CD4-positive, alpha-beta T cell (primary cell): Measurements from ENCODE around the gene BPIFB2. TPM values are rescaled to one million over a fixed set of nuclear protein-coding genes. Genes with fewer than 3 reads are reported as not detected.

Source experiments
- ATAC-seq: fragments of 200-7000 bp; cut with Tn5 transposase; one replicate; pipeline ENCODE4 v1.10.0; 2022; ENCODE audit warnings: mild to moderate bottlenecking; ENCODE audit not compliant: poor library complexity
- CTCF ChIA-PET: fragments of 350-600 bp; sonication (Branson Sonifier 250); formaldehyde crosslinking; loops from one replicate; lab custom pipeline; 2021; ENCODE audit warnings: antibody characterized with exemption, inconsistent platforms; lab: Charles Lee
- POLR2A ChIA-PET: fragments of 350-600 bp; sonication (Branson Sonifier 250); formaldehyde crosslinking; loops from one replicate; lab custom pipeline; 2021; ENCODE audit warnings: antibody characterized with exemption, inconsistent platforms; lab: Charles Lee
- DNase-seq, 14 experiments: peaks; one replicate each; pipeline ENCODE4 v3.0.0-alpha.2; 2013 to 2020; ENCODE audit warnings: mixed read lengths in 2 of 14
- H3K27ac ChIP-seq, 2 donors: one replicate each; pipeline versions ENCODE4 v1.5.1 to v1.7.0; 2013; ENCODE audit warnings: low read length in 2 of 2, low read depth in 1 of 2, mild to moderate bottlenecking in 1 of 2
- H3K27me3 ChIP-seq, 2 experiments: 1 replicate in 1 of 2; 2 replicates in 1 of 2; pipeline versions ENCODE4 v1.6.1 to v1.7.0; 2013; ENCODE audit warnings: low read length in 2 of 2, control low read depth in 1 of 2, mild to moderate bottlenecking in 1 of 2, moderate library complexity in 1 of 2; ENCODE audit not compliant: insufficient read depth in 2 of 2, control insufficient read depth in 1 of 2
- H3K36me3 ChIP-seq: one replicate; pipeline ENCODE4 v1.6.1; 2013; ENCODE audit warnings: low read length, control low read depth; ENCODE audit not compliant: insufficient read depth
- H3K4me1 ChIP-seq: one replicate; pipeline ENCODE4 v1.6.1; 2013; ENCODE audit warnings: low read length, control low read depth; ENCODE audit not compliant: insufficient read depth
- H3K4me3 ChIP-seq: one replicate; pipeline ENCODE4 v1.5.1; 2013; ENCODE audit warnings: mild to moderate bottlenecking, low read length, moderate library complexity
- H3K9me3 ChIP-seq, 2 experiments: 1 replicate in 1 of 2; 2 replicates in 1 of 2; pipeline versions ENCODE4 v1.6.1 to v1.7.0; 2013; ENCODE audit warnings: low read length in 2 of 2, mild to moderate bottlenecking in 2 of 2, control low read depth in 1 of 2, moderate library complexity in 1 of 2; ENCODE audit not compliant: control insufficient read depth in 1 of 2, insufficient read depth in 1 of 2
- H3K27ac Mint-ChIP-seq: one replicate; pipeline ENCODE4 v1.8.0; 2020; ENCODE audit warnings: mixed read lengths
- H3K27me3 Mint-ChIP-seq: one replicate; pipeline ENCODE4 v1.8.0; 2021; ENCODE audit warnings: mixed read lengths
- H3K36me3 Mint-ChIP-seq: one replicate; pipeline ENCODE4 v1.8.0; 2021; ENCODE audit warnings: low read depth, mixed read lengths
- H3K4me1 Mint-ChIP-seq: one replicate; pipeline ENCODE4 v1.8.0; 2021; ENCODE audit warnings: low read depth, mixed read lengths
- H3K4me3 Mint-ChIP-seq: one replicate; pipeline ENCODE4 v1.8.0; 2020; ENCODE audit warnings: mild to moderate bottlenecking, mixed read lengths
- H3K9me3 Mint-ChIP-seq: one replicate; pipeline ENCODE4 v1.8.0; 2020; ENCODE audit warnings: mixed read lengths
- CTCF ChIP-seq: fragments of 200-600 bp; IDR thresholded peaks from one replicate; pipeline ENCODE4 v1.8.0; 2022; ENCODE audit warnings: antibody characterized with exemption, mild to moderate bottlenecking
- intact Hi-C, 2 experiments: fragments of 100-400 bp; cut with DNase I in 1 of 2; cut with micrococcal nuclease in 1 of 2; formaldehyde crosslinking; loops; one replicate each; pipeline versions ENCODE4 v1.15.1 to v1.9.0; 2023 to 2025; cut with DNase I, micrococcal nuclease
- total RNA-seq, 174 experiments: library from RNA in 2 of 174; stranded (reverse) in 2 of 174; gene quantifications; one replicate each; pipeline ENCODE4 v1.2.3 and lab custom pipeline; 2021 to 2026

The BPIFB2 gene
- total RNA-seq, 2 experiments from 2014 or later, result not detected

- Histone ChIP-seq H3K27me3 (no peaks in the 10 kb centered on the region), H3K4me1 (no peaks in the 10 kb centered on the region), H3K9me3 (peaks cover 0 to 5% of the 10 kb centered on the region in 2 experiments), H3K27ac (no peak overlapping the region), H3K4me3 (no peak overlapping the region), H3K36me3 (no peaks in the 10 kb centered on the region)
- Mint-ChIP-seq H3K4me3 (no peak overlapping the region), H3K36me3 (no peaks in the 10 kb centered on the region), H3K27me3 (no peaks in the 10 kb centered on the region), H3K27ac (no peak overlapping the region), H3K4me1 (peaks cover 7% of the 10 kb centered on the region), H3K9me3 (no peaks in the 10 kb centered on the region)
- intact Hi-C loops, result no loop called here
- ATAC-seq (no peak), DNase-seq (no peak)
- ChIA-PET CTCF (no interaction called here), POLR2A (no interaction called here)
- TF ChIP-seq CTCF, result no peak
Measured at GRCh38 chr20:33010674-33011449, 3.4 kb downstream of the BPIFB2 start.

GRCh38 chr20:33012327-33013189, 5.1 kb downstream of the BPIFB2 start:
- Histone ChIP-seq H3K27ac (no peak overlapping the region), H3K4me3 (no peak overlapping the region), H3K36me3 (no peaks in the 10 kb centered on the region), H3K4me1 (peaks cover 6% of the 10 kb centered on the region), H3K9me3 (no peaks in the 10 kb centered on the region), H3K27me3 (no peaks in the 10 kb centered on the region)
- intact Hi-C loops, result no loop called here
- ChIA-PET POLR2A (no interaction called here), CTCF (no interaction called here)
- Mint-ChIP-seq H3K27me3 (no peaks in the 10 kb centered on the region), H3K36me3 (no peaks in the 10 kb centered on the region), H3K9me3 (no peaks in the 10 kb centered on the region), H3K4me1 (peaks cover 14% of the 10 kb centered on the region), H3K4me3 (no peak overlapping the region), H3K27ac (no peak overlapping the region)
- DNase-seq (no peak), ATAC-seq (no peak)
- TF ChIP-seq CTCF, result no peak

- intact Hi-C loops, result no loop called here
- Histone ChIP-seq H3K4me1 (peaks cover 6% of the 10 kb centered on the region), H3K27me3 (no peaks in the 10 kb centered on the region), H3K4me3 (no peak overlapping the region), H3K27ac (no peak overlapping the region), H3K9me3 (no peaks in the 10 kb centered on the region), H3K36me3 (no peaks in the 10 kb centered on the region)
- TF ChIP-seq CTCF, result no peak
- ATAC-seq (no peak), DNase-seq (no peak)
- Mint-ChIP-seq H3K36me3 (no peaks in the 10 kb centered on the region), H3K4me1 (peaks cover 14% of the 10 kb centered on the region), H3K4me3 (no peak overlapping the region), H3K9me3 (no peaks in the 10 kb centered on the region), H3K27me3 (no peaks in the 10 kb centered on the region), H3K27ac (no peak overlapping the region)
- ChIA-PET POLR2A (no interaction called here), CTCF (no interaction called here)
Measured at GRCh38 chr20:33013701-33014326, 6.3 kb downstream of the BPIFB2 start.
